NCI-H2107 treated with DMSO at 0.1 percent for 48 hours (cell line): Measurements from ENCODE around the gene SCIMP.
"Not testable (repeated sequence)": the region's sequence is repeated elsewhere in the genome, so short reads cannot be mapped to it uniquely, and the experiment has no call there.

ENCODE experiments used
- DNase-seq: peaks from one replicate; lab custom pipeline; 2025; ENCODE audit not compliant: unreplicated experiment; lab: John Stamatoyannopoulos, UW

The SCIMP gene

GRCh38 chr17:5238333-5238732, 3.7 kb upstream of the SCIMP start:
- no peak for DNase-seq

DNA sequence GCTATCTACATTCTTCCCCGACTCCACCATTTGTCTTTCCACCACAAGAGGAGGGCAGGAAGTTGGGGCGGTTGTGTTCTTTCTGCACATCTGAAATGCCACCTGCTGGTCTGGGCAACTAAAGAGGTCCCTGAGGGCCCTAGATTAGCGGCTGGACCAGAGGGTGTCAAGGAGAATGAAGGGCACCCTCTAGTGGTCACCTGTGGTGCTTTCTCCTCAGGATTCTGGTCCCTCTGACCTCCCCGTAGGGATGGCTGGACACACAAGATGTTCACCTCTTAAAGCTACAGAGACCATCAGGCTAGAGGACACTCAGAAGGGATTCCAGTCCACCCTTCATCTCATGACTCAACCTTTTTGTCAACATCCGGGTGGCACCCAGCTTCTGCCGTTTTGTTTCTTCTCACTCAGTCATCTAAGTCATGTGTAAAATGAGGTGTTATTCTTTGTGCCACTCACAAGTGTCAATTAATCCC, 2.9 kb upstream of the SCIMP start:
- DNase-seq = no peak

DNA sequence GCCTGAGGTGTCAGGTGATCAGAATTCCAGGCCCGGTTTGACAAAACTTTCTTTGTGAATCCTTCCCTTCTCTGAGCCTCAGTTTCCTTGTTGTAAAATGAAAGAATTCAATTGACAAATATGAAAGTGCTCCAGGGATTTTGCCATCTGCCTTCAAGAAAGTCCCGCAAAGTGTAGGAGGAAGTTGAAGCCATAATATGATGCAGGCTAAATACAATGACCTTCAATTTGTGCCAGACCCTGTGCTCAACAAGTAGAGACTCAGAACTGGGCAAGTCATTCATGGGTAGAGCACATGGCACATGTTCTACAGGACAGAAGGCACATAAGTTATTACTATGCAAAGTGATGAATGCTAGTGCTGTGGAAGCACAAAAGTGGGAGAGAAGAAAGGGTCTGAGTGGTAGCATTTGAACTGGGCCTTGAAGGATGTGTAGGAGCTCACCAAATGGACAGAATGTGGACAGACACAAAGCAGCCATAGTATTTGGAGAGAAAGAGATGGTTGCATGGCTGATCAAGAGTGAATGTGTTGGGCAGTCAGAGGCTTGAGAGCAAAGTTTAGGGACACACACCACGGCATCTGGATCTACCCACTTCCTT, 2.4 kb upstream of the SCIMP start:
- no peak for DNase-seq

DNA sequence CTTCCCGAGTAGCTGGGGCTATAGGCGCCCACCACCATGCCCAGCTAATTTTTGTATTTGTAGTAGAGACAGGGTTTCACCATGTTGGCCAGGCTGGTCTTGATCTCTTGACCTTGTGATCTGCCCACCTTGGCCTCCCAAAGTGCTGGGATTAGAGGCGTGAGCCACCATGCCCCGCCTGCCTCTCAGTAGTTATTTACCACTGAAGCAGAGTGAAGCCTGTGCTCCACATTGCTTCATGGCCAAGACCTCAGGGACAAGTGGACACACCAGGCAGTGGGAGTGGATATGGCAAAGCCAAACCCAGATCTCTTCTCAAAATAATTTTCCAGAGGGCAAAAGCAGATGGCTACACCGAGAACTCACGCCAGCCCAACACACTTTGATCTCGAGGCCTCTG, 1.2 kb downstream of the SCIMP start:
- DNase-seq = not testable (repeated sequence)

- no peak for DNase-seq
Observed at GRCh38 chr17:5226940-5227878, 7.5 kb downstream of the SCIMP start.

- DNase-seq = no peak
Observed at GRCh38 chr17:5225668-5226457, 8.8 kb downstream of the SCIMP start.

- not testable (repeated sequence) for DNase-seq
Observed at GRCh38 chr17:5221912-5222311, 12.7 kb downstream of the SCIMP start.

DNA sequence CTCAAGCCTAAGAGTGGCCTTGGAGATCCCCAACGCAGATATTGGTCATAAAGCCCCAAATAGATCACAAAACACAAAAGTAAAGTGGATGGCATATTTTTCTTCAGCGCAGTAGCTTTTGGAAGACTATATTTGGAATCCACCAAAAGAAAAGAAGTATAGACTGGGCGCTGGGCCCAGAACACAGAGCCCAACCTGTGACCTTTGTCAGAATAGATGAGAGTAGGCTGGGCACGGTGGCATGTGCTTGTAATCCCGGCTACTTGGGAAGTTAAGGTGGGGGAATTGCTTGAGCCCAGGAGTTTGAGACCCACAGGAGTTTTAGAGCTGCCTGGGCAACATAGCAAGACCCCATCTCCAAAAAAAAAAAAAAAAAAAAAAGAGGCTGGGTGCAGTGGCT, 14.6 kb downstream of the SCIMP start:
- DNase-seq = no peak

- DNase-seq = no peak
Observed at GRCh38 chr17:5219536-5219935, 15.1 kb downstream of the SCIMP start.

DNA sequence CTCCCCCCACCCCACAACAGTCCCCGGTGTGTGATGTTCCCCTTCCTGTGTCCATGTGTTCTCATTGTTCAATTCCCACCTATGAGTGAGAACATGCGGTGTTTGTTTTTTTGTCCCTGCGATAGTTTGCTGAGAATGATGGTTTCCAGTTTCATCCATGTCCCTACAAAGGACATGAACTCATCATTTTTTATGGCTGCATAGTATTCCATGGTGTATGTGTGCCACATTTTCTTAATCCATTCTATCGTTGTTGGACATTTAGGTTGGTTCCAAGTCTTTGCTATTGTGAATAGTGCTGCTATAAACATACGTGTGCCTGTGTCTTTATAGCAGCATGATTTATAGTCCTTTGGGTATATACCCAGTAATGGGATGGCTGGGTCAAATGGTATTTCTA, 17.1 kb downstream of the SCIMP start:
- not testable (repeated sequence) for DNase-seq

DNA sequence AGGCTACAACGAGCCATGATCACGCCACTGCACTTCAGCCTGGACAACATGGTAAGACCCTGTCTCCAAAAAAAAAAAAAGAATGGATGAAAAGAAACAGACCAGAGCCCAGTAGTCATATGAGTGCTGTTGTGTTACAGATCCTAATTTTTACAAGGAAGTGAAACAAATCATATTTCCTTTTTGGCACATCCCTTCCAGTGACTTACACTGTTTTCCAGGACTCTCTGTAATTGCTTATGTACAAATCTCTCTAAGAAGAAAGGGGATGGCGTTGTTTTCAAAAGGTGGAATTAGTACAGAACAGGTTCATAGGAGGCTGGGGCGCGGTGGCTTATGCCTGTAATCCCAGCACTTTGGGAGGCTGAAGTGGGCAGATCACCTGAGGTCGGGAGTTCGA, 23.2 kb downstream of the SCIMP start:
- no peak for DNase-seq

DNA sequence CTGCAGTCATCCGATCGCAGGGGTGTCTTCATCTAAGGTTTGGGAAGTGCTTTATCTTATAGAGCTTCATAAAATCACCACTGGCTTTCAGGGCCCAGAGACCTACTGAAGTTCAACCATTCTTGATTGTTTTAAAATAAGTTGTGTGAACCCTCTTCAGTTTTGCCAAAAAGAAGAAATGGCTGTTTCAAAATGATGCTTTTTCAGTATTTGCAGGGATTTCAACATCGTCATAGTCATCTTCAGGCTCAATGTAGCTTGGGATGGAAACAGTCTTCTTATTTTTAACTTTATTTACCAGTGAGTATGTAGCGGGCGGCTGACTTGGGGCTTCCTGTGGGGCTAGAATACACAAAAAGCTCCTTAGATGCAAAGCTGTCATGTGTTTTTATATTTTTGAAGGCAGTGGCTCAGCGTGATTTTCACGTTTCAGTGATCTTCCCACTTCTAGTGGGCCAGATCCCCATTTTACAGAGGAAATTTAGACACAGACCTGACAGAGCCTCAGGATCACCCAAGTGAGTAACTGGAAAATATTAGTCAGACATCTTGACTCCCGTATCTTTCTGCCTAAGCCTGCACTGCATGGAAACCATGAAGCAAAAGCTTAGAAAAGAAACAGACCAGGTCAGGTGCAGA, 23.9 kb downstream of the SCIMP start:
- no peak for DNase-seq

DNA sequence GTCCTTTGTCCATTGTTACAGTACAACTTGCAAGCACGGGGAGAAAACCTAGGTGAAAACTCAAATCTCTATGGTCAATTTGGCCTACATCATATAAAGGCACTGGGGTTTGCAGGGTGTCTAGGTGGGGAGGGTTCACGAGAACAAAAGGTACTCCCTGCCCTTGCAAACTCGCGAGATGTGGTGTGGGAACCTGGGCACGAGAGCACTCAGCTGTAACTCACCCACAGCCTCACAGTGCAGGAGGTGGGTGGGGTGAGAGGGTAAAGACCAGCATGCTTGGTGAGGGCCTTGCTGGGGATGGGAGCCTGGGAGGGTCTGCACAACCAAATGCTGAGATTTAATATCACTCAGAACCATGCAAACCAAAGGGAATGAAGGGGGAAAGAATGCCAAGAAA, 24.6 kb downstream of the SCIMP start:
- DNase-seq = no peak

- no peak for DNase-seq
Observed at GRCh38 chr17:5209396-5209795, 25.3 kb downstream of the SCIMP start.

DNA sequence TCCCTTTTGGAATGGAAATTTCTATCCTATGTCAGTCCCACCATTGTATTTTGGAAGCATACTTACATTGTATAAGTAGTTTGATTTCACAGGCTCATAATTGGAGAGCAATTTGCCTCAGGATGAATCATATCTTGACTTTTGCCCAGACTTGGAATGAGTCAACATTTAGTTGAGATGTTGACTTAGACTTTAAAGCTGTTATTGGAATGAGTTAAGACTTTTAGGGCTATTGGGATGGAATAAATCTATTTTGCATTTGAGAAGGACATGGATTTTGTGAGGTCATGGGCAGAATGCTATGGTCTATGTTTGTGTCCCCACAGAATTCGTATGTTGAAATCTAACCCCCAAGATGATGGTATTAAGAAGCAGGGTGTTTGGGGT, 30.8 kb downstream of the SCIMP start:
- DNase-seq = no peak

GRCh38 chr17:5203178-5203907, 31.3 kb downstream of the SCIMP start:
- DNase-seq = no peak

DNA sequence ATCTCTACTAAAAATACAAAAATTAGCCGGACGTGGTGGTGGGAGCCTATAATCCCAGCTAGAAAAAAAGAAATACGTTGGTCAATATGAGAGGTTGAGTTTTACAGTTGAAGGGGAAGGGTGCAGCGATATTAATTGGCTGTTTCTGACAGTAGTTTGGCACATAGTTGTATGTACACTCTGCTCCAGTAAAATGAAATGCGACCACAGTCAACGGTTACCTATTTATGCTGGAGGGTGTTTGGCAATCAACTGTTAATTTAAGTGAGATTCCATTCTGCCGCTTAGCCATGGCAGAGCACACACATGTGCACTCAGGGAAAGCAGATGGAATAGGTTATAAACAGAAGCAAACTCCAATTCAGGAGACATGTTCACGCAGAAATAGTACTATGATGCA, 33.6 kb downstream of the SCIMP start:
- DNase-seq = no peak

DNA sequence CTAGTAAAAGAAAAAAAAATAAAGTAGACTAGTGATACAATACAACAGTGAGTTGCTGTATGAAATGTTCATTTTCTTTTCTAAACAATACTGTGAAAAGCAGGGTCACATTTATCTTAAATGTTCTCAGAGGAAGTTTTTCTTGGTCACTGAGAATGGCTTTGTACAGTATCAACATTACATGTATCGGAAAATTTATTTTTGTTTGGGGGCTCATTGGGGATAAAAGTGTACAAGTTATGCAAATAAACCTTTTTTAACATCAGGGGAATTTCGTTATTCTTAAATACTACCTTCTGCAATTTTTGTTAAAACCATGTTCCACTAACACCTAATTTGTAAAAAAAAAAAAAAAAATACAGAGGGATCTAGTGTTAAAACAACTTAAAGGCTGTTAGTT, 34.3 kb downstream of the SCIMP start:
- DNase-seq = no peak

GRCh38 chr17:5198472-5198871, 36.2 kb downstream of the SCIMP start:
- no peak for DNase-seq

DNA sequence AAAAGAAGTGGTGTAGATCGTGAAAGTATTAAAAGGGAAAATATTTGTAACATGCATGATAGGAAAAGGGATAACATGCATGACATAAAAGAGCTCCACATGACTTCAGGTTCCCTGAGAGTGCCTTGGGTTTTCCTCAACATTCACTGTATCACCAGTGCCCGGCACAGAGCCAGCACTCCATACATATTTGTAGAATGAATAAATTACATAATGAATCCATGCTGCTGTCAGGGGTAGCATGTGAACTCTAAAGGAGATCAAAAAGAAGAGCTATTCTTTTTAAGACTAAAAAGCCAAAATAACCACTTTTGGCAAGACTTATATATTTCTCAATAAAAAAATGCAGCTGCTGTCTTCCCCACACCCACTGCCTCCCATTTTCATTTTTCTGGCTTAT, 40.3 kb downstream of the SCIMP start:
- DNase-seq = no peak
